ENCODE measurements around the gene SPEG. TPM values are rescaled to one million over a fixed set of nuclear protein-coding genes. Genes with fewer than 3 reads are reported as not detected.

SPEG gene
- total and polyA plus RNA-seq, 2 experiments from 2014 or later = 12.6 to 32.4 TPM

- Mint-ChIP-seq H3K9me3 (no peaks in the 10 kb centered on the region), H3K27ac (no peak overlapping the region), H3K27me3 (ENCODE audit: insufficient read depth, low read depth, poor library complexity) (peaks cover 28% of the 10 kb centered on the region), H3K4me3 (no peak overlapping the region), H3K4me1 (peaks cover 5% of the 10 kb centered on the region; the same call in 2 of the 3 replicates), H3K36me3 (ENCODE audit: low read depth) (no peaks in the 10 kb centered on the region)
- H3K4me1 ChIP-seq (ENCODE audit: insufficient read depth) = no peaks in the 10 kb centered on the region; the same call in 1 of the 2 replicates
- DNase-seq (ENCODE audit: low spot score) (no peak), ATAC-seq (no peak)
- no peak overlapping the region for H3K4me2 ChIP-seq
- no peak overlapping the region for H2AFZ ChIP-seq
- H3K27ac ChIP-seq (ENCODE audit: low read depth) = no peak overlapping the region
- 0 out of 2 replicates have a peak, but pooled peaks cover 2% of the 10 kb centered on the region for H3F3A ChIP-seq (replicated peaks; ENCODE audit: low read depth)
- H3K27me3 ChIP-seq (ENCODE audit: insufficient read depth) = peaks cover 27% of the 10 kb centered on the region
- no peaks in the 10 kb centered on the region for H3K79me2 ChIP-seq (replicated peaks; ENCODE audit: insufficient read depth)
- H4K20me1 ChIP-seq (replicated peaks; ENCODE audit: insufficient read depth) = no peaks in the 10 kb centered on the region
- no peaks in the 10 kb centered on the region for H3K36me3 ChIP-seq (ENCODE audit: insufficient read depth)
- H3K9me2 ChIP-seq (ENCODE audit: insufficient read depth) = 0 out of 2 replicates have a peak, but pooled peaks cover 3% of the 10 kb centered on the region
- no peak overlapping the region for H3K4me3 ChIP-seq
- TF ChIP-seq EZH2 (IDR thresholded peaks at IDR 0.05; ENCODE audit: low read depth, unreplicated experiment) (no peak), POLR2AphosphoS5 (IDR thresholded peaks at IDR 0.05; ENCODE audit: low read depth) (no peak), STAT1 (IDR thresholded peaks at IDR 0.05; ENCODE audit: unreplicated experiment) (no peak), EZH2phosphoT487 (IDR thresholded peaks at IDR 0.05; ENCODE audit: unreplicated experiment) (no peak), REST (IDR thresholded peaks at IDR 0.05; ENCODE audit: unreplicated experiment) (no peak), ETS1 (IDR thresholded peaks at IDR 0.05) (no peak)
Observed at GRCh38 chr2:219423652-219424377, 10.8 kb upstream of the SPEG start.

- H3K27me3 ChIP-seq (ENCODE audit: insufficient read depth) = peaks cover 10% of the 10 kb centered on the region; the same call in 1 of the 2 replicates
- no peaks in the 10 kb centered on the region for H3F3A ChIP-seq (replicated peaks; ENCODE audit: low read depth)
- Mint-ChIP-seq H3K36me3 (ENCODE audit: low read depth) (no peaks in the 10 kb centered on the region), H3K27me3 (ENCODE audit: insufficient read depth, low read depth, poor library complexity) (peaks cover 14% of the 10 kb centered on the region), H3K4me3 (no peak overlapping the region), H3K27ac (no peak overlapping the region), H3K4me1 (peaks cover 3% of the 10 kb centered on the region; the same call in 1 of the 3 replicates), H3K9me3 (no peaks in the 10 kb centered on the region)
- ATAC-seq (no peak), DNase-seq (ENCODE audit: low spot score) (no peak)
- no peaks in the 10 kb centered on the region for H3K36me3 ChIP-seq (ENCODE audit: insufficient read depth)
- no peak overlapping the region for H3K4me2 ChIP-seq
- no peaks in the 10 kb centered on the region for H4K20me1 ChIP-seq (replicated peaks; ENCODE audit: insufficient read depth)
- no peaks in the 10 kb centered on the region for H3K4me1 ChIP-seq (ENCODE audit: insufficient read depth)
- no peak overlapping the region for H2AFZ ChIP-seq
- H3K4me3 ChIP-seq = no peak overlapping the region
- H3K9me2 ChIP-seq (ENCODE audit: insufficient read depth) = 0 out of 2 replicates have a peak, but pooled peaks cover 3% of the 10 kb centered on the region
- no peaks in the 10 kb centered on the region for H3K79me2 ChIP-seq (replicated peaks; ENCODE audit: insufficient read depth)
- no peak overlapping the region for H3K27ac ChIP-seq (ENCODE audit: low read depth)
- TF ChIP-seq EZH2 (IDR thresholded peaks at IDR 0.05; ENCODE audit: low read depth, unreplicated experiment) (no peak), ZNF331 (CRISPR knock-in tag; IDR thresholded peaks at IDR 0.05; ENCODE audit: low read depth) (no peak), ZNF462 (CRISPR knock-in tag; IDR thresholded peaks at IDR 0.05) (no peak)
Observed at GRCh38 chr2:219425238-219426067, 9.2 kb upstream of the SPEG start.

All from GM23338 (cell line).